ENCODE measurements around the gene PARVA. TPM values are rescaled to one million over a fixed set of nuclear protein-coding genes. Genes with fewer than 3 reads are reported as not detected.

The PARVA gene
- total RNA-seq, 1 experiment from 2014 or later, result 10.4 TPM

GRCh38 chr11:12386309-12386708, 8.9 kb downstream of the PARVA start:
- Mint-ChIP-seq H3K27ac (no peak overlapping the region), H3K4me3 (no peak overlapping the region), H3K4me1 (no peaks in the 10 kb centered on the region), H3K27me3 (ENCODE audit: low read depth) (no peaks in the 10 kb centered on the region), H3K9me3 (no peaks in the 10 kb centered on the region), H3K36me3 (no peaks in the 10 kb centered on the region)
- no peak for DNase-seq (ENCODE audit: low spot score)
- TF ChIP-seq ELF4 (CRISPR knock-in tag; IDR thresholded peaks at IDR 0.05; ENCODE audit: low read depth) (no peak), ETV6 (CRISPR knock-in tag; IDR thresholded peaks at IDR 0.05) (no peak), MXD4 (CRISPR knock-in tag; IDR thresholded peaks at IDR 0.05; ENCODE audit: borderline replicate concordance) (no peak), FOXP1 (CRISPR knock-in tag; IDR thresholded peaks at IDR 0.05; ENCODE audit: borderline replicate concordance) (no peak), STAT6 (CRISPR knock-in tag; conservative IDR thresholded peaks at IDR 0.05; ENCODE audit: low read depth) (no peak), GTF2I (CRISPR knock-in tag; conservative IDR thresholded peaks at IDR 0.05) (no peak), ZNF671 (CRISPR knock-in tag; IDR thresholded peaks at IDR 0.05) (no peak), E2F4 (CRISPR knock-in tag; IDR thresholded peaks at IDR 0.05; ENCODE audit: borderline replicate concordance, low read depth) (no peak), CDX4 (CRISPR knock-in tag; IDR thresholded peaks at IDR 0.05; ENCODE audit: borderline replicate concordance) (no peak), MLX (CRISPR knock-in tag; IDR thresholded peaks at IDR 0.05) (no peak), CBFB (CRISPR knock-in tag; IDR thresholded peaks at IDR 0.05; ENCODE audit: low read depth) (no peak), E2F1 (CRISPR knock-in tag; IDR thresholded peaks at IDR 0.05) (no peak), ZMAT4 (CRISPR knock-in tag; IDR thresholded peaks at IDR 0.05) (no peak), ZNF425 (CRISPR knock-in tag; conservative IDR thresholded peaks at IDR 0.05) (no peak), ZNF317 (CRISPR knock-in tag; IDR thresholded peaks at IDR 0.05; ENCODE audit: borderline replicate concordance, low read depth) (no peak)
- ChIA-PET POLR2A (no interaction called here), CTCF (no interaction called here)
- ATAC-seq, result no peak

- no peaks in the 10 kb centered on the region for H3K9me3 Mint-ChIP-seq
- ChIA-PET POLR2A (no interaction called here), CTCF (no interaction called here)
- no peaks in the 10 kb centered on the region for H3K27me3 Mint-ChIP-seq (ENCODE audit: low read depth)
- no peaks in the 10 kb centered on the region for H3K4me1 Mint-ChIP-seq
- ATAC-seq, result no peak
- no peak for DNase-seq (ENCODE audit: low spot score)
- no peaks in the 10 kb centered on the region for H3K36me3 Mint-ChIP-seq
- no peak overlapping the region for H3K27ac Mint-ChIP-seq
- H3K4me3 Mint-ChIP-seq, result no peak overlapping the region
- no peak for TF ChIP-seq AR (CRISPR knock-in tag; IDR thresholded peaks at IDR 0.05)
- TF ChIP-seq ESRRA (CRISPR knock-in tag; IDR thresholded peaks at IDR 0.05; ENCODE audit: borderline replicate concordance), result no peak
- no peak for TF ChIP-seq SOX15 (CRISPR knock-in tag; IDR thresholded peaks at IDR 0.05)
- TF ChIP-seq E2F5 (CRISPR knock-in tag; IDR thresholded peaks at IDR 0.05), result no peak
- no peak for TF ChIP-seq ATF1 (CRISPR knock-in tag; IDR thresholded peaks at IDR 0.05)
- no peak for TF ChIP-seq HMGXB4 (CRISPR knock-in tag; IDR thresholded peaks at IDR 0.05)
Observed at GRCh38 chr11:12386745-12387144, 9.4 kb downstream of the PARVA start.

Data from WTC11 (cell line).